ENCODE data around the gene ANXA11.

- TF ChIP-seq POLR2A (IDR thresholded peaks at IDR 0.05): peak in 1 of 2 donors; percentile 14
- TF ChIP-seq CTCF (IDR thresholded peaks at IDR 0.05): no peak
- peak in 2 of 3 donors; percentile 2 to 42 for TF ChIP-seq POLR2AphosphoS5 (IDR thresholded peaks at IDR 0.05)
- TF ChIP-seq EP300 (IDR thresholded peaks at IDR 0.05): no peak
Observed at GRCh38 chr10:80104066-80104926, 101.0 kb downstream of the ANXA11 start.
